Fibroblast of gingiva (primary cell): ENCODE results near the gene ARHGEF12.

Experiments used
- DNase-seq: peaks from one replicate; pipeline ENCODE4 v3.0.0-alpha.2; 2011; ENCODE audit warnings: low read depth

The ARHGEF12 gene

GRCh38 chr11:120335908-120336640 lies at the start of gene ARHGEF12:
Gene ARHGEF12, plus strand, starts transcription at chr11:120336413. Its CDS starts 831 bp downstream, at chr11:120337244.
- DNase-seq = peak; percentile 100

GRCh38 chr11:120288021-120288420 lies 48.2 kb upstream of the ARHGEF12 start:
- DNase-seq = no peak

DNA sequence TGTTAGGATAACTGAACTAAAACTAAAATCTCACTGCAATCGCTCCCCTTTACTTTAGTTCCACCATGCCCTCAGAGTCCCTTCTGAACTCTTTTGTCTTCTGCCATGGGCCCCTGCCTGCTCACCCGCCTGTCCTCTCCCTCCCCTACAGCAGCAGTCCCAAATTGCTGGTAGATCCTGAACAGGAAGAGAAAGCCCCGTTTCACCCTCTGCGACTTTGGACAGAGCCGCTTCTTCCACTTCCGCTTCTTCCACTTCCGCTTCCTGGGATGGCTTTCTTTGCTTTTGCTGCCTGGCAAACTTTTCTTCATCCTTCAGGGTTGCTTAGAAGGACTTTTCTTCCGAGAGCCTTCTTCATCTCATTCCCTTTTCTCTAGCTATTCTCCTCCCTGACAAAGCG lies 46.8 kb upstream of the ARHGEF12 start:
- DNase-seq = no peak

GRCh38 chr11:120290956-120291355 lies 45.3 kb upstream of the ARHGEF12 start:
- no peak for DNase-seq

GRCh38 chr11:120293038-120293800 lies 43.0 kb upstream of the ARHGEF12 start:
- DNase-seq = peak; percentile 47

GRCh38 chr11:120294096-120294495 lies 42.1 kb upstream of the ARHGEF12 start:
- no peak for DNase-seq

DNA sequence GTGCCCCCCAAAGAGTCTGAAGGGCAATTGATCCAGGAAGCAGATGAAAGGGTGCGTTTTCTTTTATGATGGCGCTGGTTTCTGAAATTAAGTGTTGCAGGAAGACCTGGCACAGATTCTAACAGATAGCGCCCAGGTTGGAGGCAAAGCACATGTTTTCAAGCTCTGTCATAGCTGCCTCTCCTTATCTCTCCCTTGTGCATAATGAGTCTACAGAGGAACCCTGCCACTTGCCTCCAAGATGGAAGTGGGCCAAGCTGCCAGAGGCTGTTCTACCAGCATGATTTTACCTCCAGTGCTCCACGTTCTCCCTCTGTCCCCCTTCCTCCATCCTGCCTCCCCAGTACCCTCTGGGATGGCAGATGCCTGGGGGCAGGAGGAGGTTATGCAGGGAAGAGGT lies 41.1 kb upstream of the ARHGEF12 start:
- no peak for DNase-seq

GRCh38 chr11:120296554-120296953 lies 39.7 kb upstream of the ARHGEF12 start:
- no peak for DNase-seq

DNA sequence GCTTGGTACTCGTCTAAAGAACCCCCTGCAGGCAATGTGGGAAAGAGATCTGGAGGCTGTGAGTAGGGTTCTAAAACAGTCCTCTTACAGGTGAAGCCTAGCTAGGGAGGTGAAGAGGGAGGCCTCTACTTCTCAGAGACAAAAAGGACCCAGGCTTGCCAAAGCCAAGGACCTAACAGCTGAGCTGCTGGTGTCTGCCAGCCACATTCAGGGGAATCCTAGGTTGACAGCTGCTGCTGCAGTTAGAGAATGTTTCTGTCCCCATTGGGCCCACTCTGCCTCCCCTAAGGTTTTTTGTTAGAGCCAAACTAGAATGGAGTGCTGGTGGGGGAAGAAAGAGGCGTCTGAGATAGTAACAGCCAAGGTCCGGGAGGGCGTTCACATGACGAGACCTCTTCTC lies 37.8 kb upstream of the ARHGEF12 start:
- no peak for DNase-seq

- DNase-seq = no peak
Measured at GRCh38 chr11:120302001-120302805, 34.0 kb upstream of the ARHGEF12 start.

DNA sequence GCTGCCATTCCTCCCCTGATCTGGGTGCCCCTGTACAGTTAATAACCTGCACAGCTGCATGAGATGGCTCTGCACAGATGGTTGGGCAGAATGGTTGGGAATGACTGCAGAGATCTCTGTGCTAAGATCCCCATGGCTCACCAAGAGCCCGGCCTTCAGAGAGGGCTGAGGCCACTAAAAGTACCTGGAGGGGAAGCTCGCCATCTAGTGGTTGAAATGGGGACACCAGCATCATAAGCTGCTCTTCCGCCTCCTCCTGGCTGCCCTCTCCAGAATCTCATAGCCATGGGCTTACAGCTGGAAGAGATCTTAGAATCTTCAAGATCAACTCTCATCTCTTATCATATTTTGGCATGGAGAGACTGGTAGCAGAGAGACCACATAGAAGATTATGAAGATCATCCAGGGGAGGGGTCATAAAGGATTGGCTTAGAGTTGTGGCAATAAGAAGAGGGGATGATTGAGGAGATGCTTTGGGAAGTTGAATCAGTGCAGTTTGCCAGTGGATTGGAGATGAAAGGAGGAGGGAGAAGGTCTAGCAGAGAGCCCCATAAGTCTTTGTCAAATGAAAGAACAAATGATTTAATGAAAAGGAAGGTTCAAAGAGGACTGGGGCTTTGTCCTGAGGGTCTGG lies 33.1 kb upstream of the ARHGEF12 start:
- DNase-seq = peak; percentile 64

DNA sequence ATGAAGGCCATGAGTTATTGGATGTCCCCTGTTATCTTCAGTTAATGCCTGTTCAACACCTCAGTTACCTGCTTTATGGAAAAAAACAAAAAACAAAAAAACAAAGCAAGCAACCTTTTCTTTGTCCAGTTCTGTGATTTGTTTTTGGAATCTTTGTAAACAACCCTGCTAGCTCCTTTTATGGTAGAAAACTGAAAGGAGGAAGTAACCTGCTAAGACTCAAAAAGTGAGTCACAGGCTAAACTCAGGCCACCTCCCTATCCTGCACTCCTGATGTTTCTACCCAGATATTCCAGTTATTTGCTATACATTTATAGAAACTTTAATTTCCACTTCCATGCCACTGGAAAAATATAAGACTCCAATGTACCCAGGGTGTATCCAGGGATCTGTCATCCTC lies 31.7 kb upstream of the ARHGEF12 start:
- no peak for DNase-seq

GRCh38 chr11:120305286-120305685 lies 30.9 kb upstream of the ARHGEF12 start:
- no peak for DNase-seq

DNA sequence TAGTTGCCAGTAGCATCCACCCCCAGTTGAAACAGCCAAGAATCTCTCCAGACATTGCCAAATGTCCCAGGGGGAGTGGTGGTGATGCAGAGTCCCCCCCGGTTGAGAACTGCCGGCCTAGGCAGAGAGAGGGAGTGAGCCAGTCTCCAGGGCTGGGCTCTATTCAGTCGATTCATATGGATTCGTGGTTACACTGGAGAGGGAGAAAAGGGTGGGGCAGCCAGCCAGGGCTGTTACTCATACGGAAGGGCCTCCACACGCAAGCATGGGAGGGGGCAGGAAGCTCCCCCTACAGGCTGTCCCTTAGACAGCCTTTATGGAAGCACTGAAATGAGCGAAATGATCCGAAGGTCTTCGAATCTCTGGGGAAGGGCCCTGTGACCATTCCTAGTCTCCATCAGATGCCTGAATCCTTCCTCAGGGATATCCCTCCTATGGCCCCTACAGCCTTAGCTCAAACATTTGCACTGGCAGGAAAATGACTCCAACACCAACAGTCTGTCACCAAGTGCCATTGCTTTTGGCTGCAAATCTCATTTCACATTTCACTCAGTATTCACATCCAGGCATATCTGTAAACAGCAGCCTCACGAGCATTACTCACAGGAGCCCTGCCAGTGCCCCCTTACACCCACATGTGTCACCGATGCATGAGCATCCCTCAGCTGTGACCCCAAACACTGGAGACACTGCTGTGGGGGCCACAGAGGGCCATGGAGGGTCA lies 29.5 kb upstream of the ARHGEF12 start:
- peak; percentile 66 for DNase-seq

DNA sequence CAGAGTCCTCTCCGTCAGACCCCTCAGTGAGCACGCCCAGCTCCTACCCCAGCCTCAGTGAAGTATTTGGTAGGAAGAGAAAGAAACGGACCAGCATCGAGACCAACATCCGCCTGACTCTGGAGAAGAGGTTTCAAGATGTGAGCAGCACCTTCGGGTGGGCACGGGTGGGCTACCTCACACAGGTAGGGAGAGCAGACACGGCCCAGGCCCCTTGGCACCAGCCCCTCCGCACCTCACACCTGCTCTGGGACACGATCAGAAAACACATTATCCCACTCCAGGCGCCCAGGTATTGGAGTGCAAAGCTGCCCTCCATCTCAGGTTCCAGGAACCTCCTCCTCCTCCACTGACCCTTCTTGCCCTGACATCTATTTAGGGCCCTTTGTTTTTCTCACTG lies 28.7 kb upstream of the ARHGEF12 start:
- no peak for DNase-seq

DNA sequence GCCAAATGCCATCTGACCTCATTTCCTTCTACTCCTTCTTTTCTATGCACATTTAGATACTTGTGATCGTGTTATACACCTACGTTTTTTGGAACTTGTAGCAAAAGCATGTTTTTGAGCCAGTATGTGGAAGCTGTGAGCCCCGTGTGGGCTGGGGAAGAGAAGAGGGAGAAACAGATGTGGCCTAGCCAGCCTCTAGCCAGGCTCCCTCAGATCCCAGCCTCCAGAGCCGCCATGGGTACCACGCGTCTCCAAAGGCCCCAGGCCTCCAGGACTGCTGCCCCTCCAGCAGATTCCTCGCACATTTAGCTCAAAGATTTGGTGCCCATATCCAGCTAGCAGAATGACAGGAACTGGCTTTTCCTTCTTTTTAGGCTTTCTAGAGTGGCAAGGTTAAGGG lies 28.1 kb upstream of the ARHGEF12 start:
- DNase-seq = no peak

DNA sequence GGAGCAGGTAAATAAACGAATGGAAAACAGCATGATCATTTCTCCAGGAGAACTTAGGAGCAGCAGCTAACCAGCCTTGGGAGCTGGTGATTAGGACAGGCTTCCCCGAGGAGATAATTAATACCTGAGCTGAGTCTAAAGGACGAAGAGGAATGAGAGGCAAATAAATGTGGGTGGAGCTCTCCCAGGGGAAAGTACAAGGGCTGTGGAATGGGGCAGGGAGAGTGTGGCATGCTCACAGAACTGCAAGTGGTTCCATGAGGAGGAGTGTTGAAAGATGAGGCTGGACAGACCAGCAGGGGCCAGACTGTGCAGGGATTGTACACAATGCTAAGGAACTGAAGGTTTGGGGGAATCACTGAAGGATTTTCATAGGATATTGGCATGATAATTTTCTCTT lies 25.3 kb upstream of the ARHGEF12 start:
- DNase-seq = no peak

GRCh38 chr11:120314861-120315260 lies 21.4 kb upstream of the ARHGEF12 start:
- no peak for DNase-seq

DNA sequence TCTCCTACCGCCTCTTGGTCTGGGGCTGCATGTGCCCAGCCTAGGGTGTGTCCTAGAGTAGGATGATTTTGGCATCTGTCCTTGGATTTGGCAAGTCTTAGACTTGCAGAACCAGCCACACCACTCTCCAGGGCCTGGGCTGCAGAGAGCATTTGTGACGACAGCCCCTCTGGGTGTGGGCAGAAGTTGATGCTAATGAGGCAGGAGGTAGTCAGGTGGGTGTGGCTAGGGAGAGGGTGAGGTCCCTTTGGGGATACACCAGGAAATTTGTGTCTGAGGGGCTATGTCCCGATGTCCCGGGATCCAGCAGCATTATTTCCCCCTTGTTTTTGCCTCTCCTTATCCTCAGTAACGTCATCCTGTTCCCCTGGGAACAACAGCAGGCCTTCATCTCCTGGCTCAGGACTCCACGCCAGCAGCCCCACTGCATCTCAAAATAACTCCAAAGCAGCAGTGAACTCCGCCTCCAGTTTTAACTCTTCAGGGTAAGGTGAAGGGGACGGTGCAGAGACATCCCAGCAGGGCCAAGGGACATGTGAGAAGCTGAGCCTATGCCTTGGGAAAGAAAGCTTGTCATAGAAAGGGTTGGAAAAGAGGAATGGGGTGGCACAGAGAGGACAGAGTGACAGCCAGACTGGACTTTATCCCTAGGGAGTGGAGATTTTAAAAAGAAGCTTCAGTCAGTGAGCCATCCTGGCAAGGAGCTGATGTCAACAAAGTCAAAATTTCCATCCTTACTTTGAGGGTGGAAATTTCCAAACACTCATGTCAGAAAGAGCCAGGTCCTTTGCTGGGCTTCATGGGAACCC lies 19.1 kb upstream of the ARHGEF12 start:
- peak; percentile 38 for DNase-seq

DNA sequence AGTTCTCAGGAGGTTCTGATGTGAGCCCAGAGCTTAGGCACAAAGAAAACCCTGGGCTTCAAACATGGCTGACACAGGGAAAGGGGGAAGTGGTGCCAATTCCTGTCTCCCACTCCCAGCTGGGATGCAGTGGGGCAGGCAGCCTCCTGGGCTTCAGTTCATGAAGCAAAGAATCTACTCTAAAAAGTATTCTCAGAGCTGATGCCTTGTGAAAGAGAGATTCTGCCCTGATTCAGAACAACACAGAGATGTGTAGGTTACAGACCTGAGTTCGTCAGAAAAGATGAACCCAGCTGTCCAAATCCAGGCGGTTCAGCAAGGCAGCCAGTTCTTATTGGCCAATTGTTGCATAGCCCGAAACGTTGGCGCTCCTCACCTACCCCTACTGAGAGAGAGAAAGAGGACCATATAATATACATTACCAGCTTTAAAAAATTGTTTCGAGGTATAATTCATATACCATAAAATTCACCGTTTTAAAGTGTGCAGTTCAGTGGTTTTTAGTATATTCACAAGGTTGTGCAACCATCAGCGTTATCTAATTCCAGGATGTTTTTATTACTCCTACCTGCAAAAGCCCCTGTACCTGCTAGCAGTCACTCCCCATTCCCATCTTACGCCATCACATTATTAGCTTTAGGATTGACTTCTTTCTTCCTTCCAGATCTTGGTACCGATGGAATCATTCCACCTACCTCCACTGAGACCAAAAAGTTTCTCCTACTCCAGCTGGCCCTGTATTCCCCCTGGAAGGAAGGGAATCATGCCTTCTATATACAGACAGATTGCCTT lies 18.3 kb upstream of the ARHGEF12 start:
- DNase-seq = no peak
